H7 (cell line): ENCODE measurements around the gene ELOVL7. TPM values are rescaled to one million over a fixed set of nuclear protein-coding genes. Genes with fewer than 3 reads are reported as not detected.
"Not testable (repeated sequence)": the region's sequence is repeated elsewhere in the genome, so short reads cannot be mapped to it uniquely, and the experiment has no call there.

Experiments
- DNase-seq: peaks from one replicate; pipeline ENCODE4 v3.0.0; 2012
- H3K27me3 ChIP-seq: 2 replicates; pipeline ENCODE4 v1.6.0; 2011; ENCODE audit warnings: mild to moderate bottlenecking, low read length; ENCODE audit not compliant: control insufficient read depth, insufficient read depth
- H3K36me3 ChIP-seq: replicated peaks from 2 replicates; pipeline ENCODE4 v1.5.1; 2011; ENCODE audit warnings: low read length; ENCODE audit not compliant: control insufficient read depth, insufficient read depth
- H3K4me3 ChIP-seq: 2 replicates; pipeline ENCODE4 v1.5.1; 2011; ENCODE audit warnings: low read depth, mild to moderate bottlenecking, control low read depth, low read length, moderate library complexity; ENCODE audit not compliant: insufficient read depth
- total RNA-seq: library from RNA; depleted of rRNA; stranded (reverse); fragments of >200 nt; shearing (Covaris generic); gene quantifications from 2 replicates; pipeline ENCODE4 v1.2.3, GENCODE V29; 2014; rRNA removed

Gene ELOVL7
- total RNA-seq, 1 experiment from 2014 or later, result 2.2 TPM

DNA sequence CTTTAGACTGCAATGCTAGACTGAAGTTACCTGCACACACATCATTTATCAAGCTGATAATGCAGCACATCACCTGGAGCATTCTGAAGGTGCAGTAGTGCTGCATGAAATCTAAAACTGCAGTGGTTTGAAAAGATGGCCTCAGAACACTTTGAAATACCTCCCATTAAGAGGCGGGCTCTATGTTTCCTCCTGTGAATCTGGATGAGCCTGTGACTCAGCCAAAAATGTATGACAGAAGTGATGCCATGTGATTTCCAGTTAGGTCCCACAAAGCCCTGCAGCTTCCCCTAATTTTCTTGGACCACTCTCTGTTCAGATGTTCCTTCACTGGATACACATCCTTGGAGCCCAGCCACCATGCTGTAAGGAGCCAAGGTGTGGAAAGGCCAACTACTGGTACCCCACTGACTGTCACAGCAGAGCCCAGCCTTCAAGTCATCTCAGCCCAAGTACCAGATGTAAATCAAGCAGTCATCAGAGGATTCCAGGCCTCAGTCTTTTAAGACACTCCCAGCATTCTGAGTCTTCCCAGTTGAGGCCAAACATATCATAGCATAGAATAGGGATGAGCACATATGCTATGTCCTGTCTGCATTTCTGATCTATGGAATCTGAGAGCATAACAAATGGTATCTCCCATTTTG is 116.9 kb downstream of the ELOVL7 start:
- DNase-seq, result no peak
- Histone ChIP-seq H3K36me3 (no peaks in the 10 kb centered on the region), H3K4me3 (no peak overlapping the region)

DNA sequence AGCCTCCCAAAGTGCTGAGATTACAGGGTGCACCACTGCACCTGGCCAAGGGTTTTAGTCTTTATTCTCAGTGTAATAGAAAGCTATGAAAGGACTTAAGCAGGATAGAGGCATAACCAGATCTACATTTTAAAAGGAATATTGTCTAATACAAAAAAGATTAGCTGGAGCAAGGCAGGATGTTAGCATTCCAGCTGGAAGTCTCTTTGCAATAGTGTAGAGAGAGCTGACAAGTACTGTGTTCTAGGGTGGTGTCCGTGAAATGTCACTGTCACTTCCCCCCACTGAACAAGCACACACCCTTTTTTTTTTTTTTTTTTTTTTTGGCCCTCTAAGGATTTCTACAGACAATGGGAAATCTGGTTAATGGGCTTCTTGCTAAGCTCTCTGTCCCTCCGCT is 119.9 kb downstream of the ELOVL7 start:
- no peak for DNase-seq
- Histone ChIP-seq H3K36me3 (no peaks in the 10 kb centered on the region), H3K27me3 (no peaks in the 10 kb centered on the region), H3K4me3 (no peak overlapping the region)

More for the DNA sequence above, 116.9 kb downstream of the ELOVL7 start:
- H3K27me3 ChIP-seq, result no peaks in the 10 kb centered on the region

DNA sequence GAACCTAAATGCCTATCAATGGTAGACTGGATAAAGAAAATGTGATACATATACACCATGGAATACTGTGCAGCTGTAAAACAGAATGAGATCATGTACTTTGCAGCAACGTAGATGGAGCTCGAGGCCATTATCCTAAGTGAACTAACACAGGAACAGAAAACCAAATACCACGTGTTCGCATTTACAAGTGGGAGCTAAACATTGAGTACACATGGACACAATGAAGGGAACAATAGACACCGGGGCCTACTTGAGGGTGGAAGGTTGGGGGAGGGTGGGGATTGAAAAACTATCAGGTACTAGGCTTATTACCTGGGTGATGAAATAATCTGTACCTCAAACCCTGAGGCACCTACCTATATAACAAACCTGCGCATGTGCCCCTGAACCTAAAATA is 121.7 kb downstream of the ELOVL7 start:
- H3K36me3 ChIP-seq, result no peaks in the 10 kb centered on the region
- no peaks in the 10 kb centered on the region for H3K27me3 ChIP-seq

DNA sequence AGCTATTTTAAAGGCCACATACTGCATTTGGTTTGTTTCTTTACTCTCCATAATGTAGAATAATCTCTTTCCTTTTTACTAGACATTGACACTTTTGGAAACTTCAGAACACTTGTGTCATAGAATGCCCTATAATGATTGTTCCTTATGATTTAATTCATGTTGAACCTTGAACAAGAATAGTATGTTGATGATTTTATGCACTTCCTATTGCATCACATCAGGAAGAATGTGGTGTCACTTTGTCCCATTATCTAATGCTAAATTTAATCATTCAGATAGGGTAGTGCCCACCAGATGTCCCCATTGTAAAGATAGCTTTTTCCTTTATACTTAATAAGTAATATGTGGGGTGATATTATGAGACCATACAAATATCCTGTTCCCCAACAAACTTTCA is 124.7 kb downstream of the ELOVL7 start:
- no peak for DNase-seq
- no peak overlapping the region for H3K4me3 ChIP-seq
- no peaks in the 10 kb centered on the region for H3K27me3 ChIP-seq
- no peaks in the 10 kb centered on the region for H3K36me3 ChIP-seq

More for the DNA sequence above, 121.7 kb downstream of the ELOVL7 start:
- DNase-seq, result no peak
- H3K4me3 ChIP-seq, result no peak overlapping the region

DNA sequence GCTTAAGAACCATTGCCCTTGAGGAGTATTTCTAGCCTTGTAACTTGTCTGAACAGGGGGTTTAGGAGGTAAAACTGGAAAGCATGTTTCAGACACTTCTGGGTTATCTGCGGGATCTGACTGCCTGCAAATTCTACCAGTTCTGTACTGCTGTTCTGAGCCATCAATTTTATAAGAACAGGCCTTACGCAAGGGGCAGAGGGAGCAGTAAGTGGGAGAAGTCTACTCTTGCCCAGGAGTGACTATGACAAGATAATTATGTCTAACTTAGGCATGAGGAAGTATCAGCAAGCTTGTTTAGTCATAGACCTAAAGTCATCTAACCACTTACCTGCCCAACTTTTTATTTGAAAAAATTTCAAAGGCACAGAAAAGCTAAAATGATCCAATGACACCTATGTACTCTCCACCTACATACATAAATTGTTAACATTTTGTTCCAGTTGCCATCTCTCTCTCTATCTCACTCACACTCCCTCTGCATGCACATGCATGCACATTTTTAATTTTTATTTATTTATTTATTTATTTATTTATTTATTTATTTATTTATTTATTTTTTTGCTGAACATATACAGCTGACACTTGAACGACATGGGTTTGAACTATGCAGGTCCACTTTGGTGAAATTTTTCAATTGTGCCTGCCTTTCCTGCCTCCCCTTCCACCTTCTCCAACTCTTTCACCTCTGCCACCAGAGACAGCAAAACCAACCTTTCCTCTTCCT is 125.7 kb downstream of the ELOVL7 start:
- Histone ChIP-seq H3K4me3 (no peak overlapping the region), H3K27me3 (no peaks in the 10 kb centered on the region), H3K36me3 (no peaks in the 10 kb centered on the region)
- no peak for DNase-seq

DNA sequence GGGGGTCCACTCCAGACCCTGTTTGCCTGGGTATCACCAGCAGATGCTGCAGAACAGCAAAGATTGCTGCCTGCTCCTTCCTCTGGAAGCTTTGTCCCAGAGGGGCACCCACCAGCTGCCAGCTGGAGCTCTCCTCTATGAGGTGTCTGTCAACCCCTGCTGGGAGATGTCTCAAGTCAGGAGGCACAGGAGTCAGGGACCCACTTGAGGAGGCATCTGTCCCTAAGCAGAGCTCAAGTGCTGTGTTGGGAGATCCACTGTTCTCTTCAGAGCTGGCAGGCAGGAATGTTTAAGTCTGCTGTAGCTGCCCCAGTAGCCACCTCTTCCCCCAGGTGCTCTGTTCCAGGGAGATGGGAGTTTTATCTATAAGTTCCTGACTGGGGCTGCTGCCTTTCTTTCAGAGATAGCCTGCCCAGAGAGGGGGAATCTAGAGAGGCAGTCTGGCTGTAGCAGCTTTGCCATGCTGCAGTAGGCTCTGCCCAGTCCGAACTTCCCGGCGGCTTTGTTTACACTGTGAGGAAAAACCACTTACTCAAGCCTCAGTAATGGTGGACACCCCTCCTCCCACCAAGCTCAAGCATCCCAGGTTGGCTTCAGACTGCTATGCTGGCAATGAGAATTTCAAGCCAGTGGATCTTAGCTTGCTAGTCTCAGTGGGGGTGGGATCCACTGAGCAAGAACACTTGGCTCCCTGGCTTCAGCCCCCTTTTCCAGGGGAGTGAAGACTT is 128.7 kb downstream of the ELOVL7 start:
- not testable (repeated sequence) for DNase-seq, H3K27me3 ChIP-seq, H3K4me3 ChIP-seq, H3K36me3 ChIP-seq

DNA sequence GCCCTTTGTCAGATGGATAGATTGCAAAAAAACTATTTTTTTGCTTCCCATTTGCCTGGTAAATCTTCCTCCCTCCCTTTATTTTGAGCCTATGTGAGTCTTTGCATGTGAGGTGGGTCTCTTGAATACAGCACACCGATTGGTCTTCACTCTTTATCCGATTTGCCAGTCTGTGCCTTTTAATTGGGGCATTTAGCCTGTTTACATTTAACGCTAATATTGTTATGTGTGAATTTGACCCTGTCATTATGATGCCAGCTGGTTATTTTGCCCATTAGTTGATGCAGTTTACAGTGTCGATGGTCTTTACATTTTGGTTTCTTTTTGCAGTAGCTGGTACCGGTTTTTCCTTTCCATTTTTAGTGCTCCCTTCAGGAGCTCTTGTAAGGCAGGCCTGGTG is 131.1 kb downstream of the ELOVL7 start:
- Histone ChIP-seq H3K4me3 (no peak overlapping the region), H3K27me3 (no peaks in the 10 kb centered on the region), H3K36me3 (no peaks in the 10 kb centered on the region)
- no peak for DNase-seq

DNA sequence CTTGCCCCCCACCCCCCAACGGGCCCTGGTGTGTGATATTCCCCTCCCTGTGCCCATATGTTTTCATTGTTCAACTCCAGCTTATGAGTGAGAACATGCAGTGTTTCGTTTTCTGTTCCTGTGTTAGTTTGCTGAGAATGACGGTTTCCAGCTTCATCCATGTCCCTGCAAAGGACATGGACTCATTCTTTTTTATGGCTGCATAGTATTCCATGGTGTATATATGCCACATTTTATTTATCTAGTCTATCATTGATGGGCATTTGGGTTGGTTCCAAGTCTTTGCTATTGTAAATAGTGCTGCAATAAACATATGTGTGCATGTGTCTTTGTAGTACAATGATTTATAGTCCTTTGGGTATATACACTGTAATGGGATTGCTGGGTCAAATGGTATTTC is 132.2 kb downstream of the ELOVL7 start:
- H3K4me3 ChIP-seq, DNase-seq, H3K36me3 ChIP-seq, H3K27me3 ChIP-seq: not testable (repeated sequence)

DNA sequence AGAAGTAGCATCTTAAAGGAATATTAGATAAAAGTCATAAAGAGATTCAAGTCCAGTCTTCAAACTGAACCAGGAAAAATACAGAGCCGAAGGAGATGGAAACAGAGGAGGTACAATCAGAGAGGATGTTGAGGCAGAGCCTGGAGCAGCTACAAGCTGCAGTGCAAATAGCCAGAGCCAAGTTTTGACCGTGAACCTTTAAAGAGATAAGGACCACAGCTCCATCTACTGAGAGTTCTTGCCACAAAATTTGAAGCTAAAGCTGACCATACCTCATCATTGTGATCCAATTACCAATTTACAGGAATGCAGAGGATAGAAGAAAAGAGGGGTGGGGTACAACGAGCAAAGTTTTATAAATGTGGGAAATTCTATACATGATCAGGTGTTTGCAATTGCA is 133.7 kb downstream of the ELOVL7 start:
- H3K4me3 ChIP-seq, result no peak overlapping the region
- H3K36me3 ChIP-seq, result no peaks in the 10 kb centered on the region
- H3K27me3 ChIP-seq, result no peaks in the 10 kb centered on the region; the same call in 1 of the 2 replicates
- no peak for DNase-seq

DNA sequence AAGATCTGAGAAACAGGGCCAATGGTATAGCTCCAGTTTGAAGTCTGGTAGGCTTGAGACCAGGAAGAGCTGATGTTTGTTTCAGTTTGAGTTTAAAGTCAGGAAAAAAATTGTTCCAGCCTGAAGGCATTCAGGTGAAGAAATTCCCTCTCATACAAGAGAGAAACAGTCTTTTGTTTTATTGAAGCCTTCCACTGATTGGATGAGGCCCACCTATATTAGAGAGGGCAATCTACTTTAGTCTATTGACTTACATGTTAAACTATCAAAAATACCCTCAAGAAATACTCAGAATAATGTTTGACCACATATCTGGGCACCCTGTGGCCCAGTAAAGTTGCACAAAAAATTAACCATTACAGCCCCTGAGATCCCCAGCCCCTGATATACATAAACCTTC is 138.9 kb downstream of the ELOVL7 start:
- Histone ChIP-seq H3K36me3 (no peaks in the 10 kb centered on the region), H3K27me3 (no peaks in the 10 kb centered on the region; the same call in 1 of the 2 replicates), H3K4me3 (no peak overlapping the region)
- DNase-seq, result no peak

DNA sequence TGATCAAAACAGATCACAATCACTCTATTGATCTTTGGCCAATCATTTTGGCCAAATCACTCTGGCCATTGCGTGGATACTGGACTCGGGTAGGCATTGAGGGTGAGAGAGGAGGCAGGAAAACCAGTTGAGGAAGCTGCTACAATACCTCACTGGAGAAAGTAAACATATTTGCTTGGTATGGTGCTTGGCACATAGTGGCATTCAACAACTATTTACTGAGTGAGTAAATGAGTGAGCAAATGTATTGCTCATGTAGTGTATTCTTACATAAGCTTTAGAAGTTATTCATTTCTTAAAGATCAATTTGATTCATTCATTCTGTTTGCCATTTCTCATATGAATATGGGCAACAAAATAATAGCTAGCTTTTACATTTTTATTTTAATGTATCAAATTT is 140.1 kb downstream of the ELOVL7 start:
- Histone ChIP-seq H3K36me3 (no peaks in the 10 kb centered on the region), H3K27me3 (no peaks in the 10 kb centered on the region; the same call in 1 of the 2 replicates), H3K4me3 (no peak overlapping the region)
- DNase-seq, result no peak

Other genes starting within 250 kb of the ELOVL7 start
- 38.7 and 43.4 TPM in 2 replicates for gene DEPDC1B, start 144.1 kb downstream of the ELOVL7 start, total RNA-seq
- 19.4 and 20.7 TPM in 2 replicates for gene ERCC8, start 100.8 kb upstream of the ELOVL7 start, total RNA-seq
- gene NDUFAF2, start 100.9 kb upstream of the ELOVL7 start, total RNA-seq, result 20.8 and 30.8 TPM in 2 replicates